NCI-H446 (cell line): Measurements from ENCODE around the gene ABCA4.

ENCODE experiments used
- DNase-seq, 2 experiments: peaks; one replicate each; lab custom pipeline; 2025; lab: John Stamatoyannopoulos, UW

The ABCA4 gene

GRCh38 chr1:94122201-94122970 lies 1.4 kb upstream of the ABCA4 start:
- DNase-seq, result no peak

- peak in 1 of 2 experiments; percentile 10 for DNase-seq
Measured at GRCh38 chr1:94121411-94121821, 468 bp upstream of the ABCA4 start.

GRCh38 chr1:94120570-94120901 lies 412 bp downstream of the ABCA4 start:
- no peak for DNase-seq

- no peak for DNase-seq
Measured at GRCh38 chr1:94119796-94120569, 965 bp downstream of the ABCA4 start.

- no peak for DNase-seq
Measured at GRCh38 chr1:94119306-94119705, 1.6 kb downstream of the ABCA4 start.

- no peak for DNase-seq
Measured at GRCh38 chr1:94118471-94118870, 2.5 kb downstream of the ABCA4 start.

- no peak for DNase-seq
Measured at GRCh38 chr1:94118013-94118412, 2.9 kb downstream of the ABCA4 start.

- no peak for DNase-seq
Measured at GRCh38 chr1:94117259-94117851, 3.6 kb downstream of the ABCA4 start.

GRCh38 chr1:94115900-94116436 lies 5.0 kb downstream of the ABCA4 start:
- DNase-seq, result no peak

- DNase-seq, result no peak
Measured at GRCh38 chr1:94115254-94115899, 5.6 kb downstream of the ABCA4 start.

- no peak for DNase-seq
Measured at GRCh38 chr1:94113589-94114226, 7.2 kb downstream of the ABCA4 start.

- DNase-seq, result no peak
Measured at GRCh38 chr1:94111879-94112278, 9.1 kb downstream of the ABCA4 start.

GRCh38 chr1:94110946-94111740 lies 9.8 kb downstream of the ABCA4 start:
- DNase-seq, result no peak

- DNase-seq, result no peak
Measured at GRCh38 chr1:94110021-94110761, 10.8 kb downstream of the ABCA4 start.

- no peak for DNase-seq
Measured at GRCh38 chr1:94109478-94109877, 11.5 kb downstream of the ABCA4 start.

- DNase-seq, result no peak
Measured at GRCh38 chr1:94107141-94107540, 13.8 kb downstream of the ABCA4 start.

GRCh38 chr1:94106716-94107115 lies 14.2 kb downstream of the ABCA4 start:
- no peak for DNase-seq

- DNase-seq, result no peak
Measured at GRCh38 chr1:94105957-94106529, 14.9 kb downstream of the ABCA4 start.

- DNase-seq, result no peak
Measured at GRCh38 chr1:94105581-94105952, 15.4 kb downstream of the ABCA4 start.
